OCI-LY1 (cell line): ENCODE measurements around the gene IGSF9B.

Source experiments
- EZH2 ChIP-seq: fragments of 200-600 bp; sonication (generic), shearing (Covaris generic); IDR thresholded peaks from 2 replicates; pipeline ENCODE4 v1.8.0; 2017; ENCODE audit warnings: borderline replicate concordance, mixed run types, mild to moderate bottlenecking, antibody characterized with exemption, low read length, moderate library complexity, mixed read lengths
- TF ChIP-seq, protein P1 (sequence below): fragments of 200-600 bp; sonication (generic), shearing (Covaris generic); IDR thresholded peaks from 2 replicates; pipeline ENCODE4 v1.5.1; 2017; ENCODE audit warnings: mild to moderate bottlenecking, antibody characterized with exemption, low read length, moderate library complexity, mixed read lengths

DNA sequence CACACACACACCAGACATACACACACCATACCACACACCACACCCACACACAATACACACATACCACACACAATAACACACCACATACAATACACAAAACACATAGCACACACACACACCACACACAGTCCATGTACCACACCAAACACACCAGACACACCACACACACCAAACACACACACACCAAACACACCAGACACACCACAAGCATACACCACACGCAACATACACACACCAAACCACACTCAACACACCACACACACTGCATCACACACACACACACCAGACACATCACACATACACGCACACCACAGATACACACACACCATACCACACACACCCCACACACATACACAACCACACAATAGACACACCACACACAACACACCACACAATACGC is 54.8 kb downstream of the IGSF9B start:
- TF ChIP-seq, protein P1, sequence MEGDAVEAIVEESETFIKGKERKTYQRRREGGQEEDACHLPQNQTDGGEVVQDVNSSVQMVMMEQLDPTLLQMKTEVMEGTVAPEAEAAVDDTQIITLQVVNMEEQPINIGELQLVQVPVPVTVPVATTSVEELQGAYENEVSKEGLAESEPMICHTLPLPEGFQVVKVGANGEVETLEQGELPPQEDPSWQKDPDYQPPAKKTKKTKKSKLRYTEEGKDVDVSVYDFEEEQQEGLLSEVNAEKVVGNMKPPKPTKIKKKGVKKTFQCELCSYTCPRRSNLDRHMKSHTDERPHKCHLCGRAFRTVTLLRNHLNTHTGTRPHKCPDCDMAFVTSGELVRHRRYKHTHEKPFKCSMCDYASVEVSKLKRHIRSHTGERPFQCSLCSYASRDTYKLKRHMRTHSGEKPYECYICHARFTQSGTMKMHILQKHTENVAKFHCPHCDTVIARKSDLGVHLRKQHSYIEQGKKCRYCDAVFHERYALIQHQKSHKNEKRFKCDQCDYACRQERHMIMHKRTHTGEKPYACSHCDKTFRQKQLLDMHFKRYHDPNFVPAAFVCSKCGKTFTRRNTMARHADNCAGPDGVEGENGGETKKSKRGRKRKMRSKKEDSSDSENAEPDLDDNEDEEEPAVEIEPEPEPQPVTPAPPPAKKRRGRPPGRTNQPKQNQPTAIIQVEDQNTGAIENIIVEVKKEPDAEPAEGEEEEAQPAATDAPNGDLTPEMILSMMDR: no peak
- no peak for TF ChIP-seq EZH2
